Brain microvascular endothelial cell (primary cell): ENCODE results near the gene ALKBH1.
A peak's percentile ranks its signal among the peaks of the same experiment; 100 is the strongest.
"Not testable (repeated sequence)": the region's sequence is repeated elsewhere in the genome, so short reads cannot be mapped to it uniquely, and the experiment has no call there.

Experiments
- DNase-seq: peaks from one replicate; pipeline ENCODE4 v3.0.0-alpha.2; 2020
- H3K27ac ChIP-seq: fragments of 250-450 bp; sonication (Bioruptor Pico); 2 replicates; pipeline ENCODE4 v1.5.1; 2020; ENCODE audit warnings: mild to moderate bottlenecking, moderate library complexity
- H3K27me3 ChIP-seq: fragments of 250-450 bp; sonication (Bioruptor Pico); replicated peaks from 2 replicates; pipeline ENCODE4 v1.5.1; 2020; ENCODE audit warnings: mild to moderate bottlenecking
- H3K36me3 ChIP-seq: fragments of 250-450 bp; sonication (Bioruptor Pico); replicated peaks from 2 replicates; pipeline ENCODE4 v1.5.1; 2020; ENCODE audit warnings: mild to moderate bottlenecking
- H3K4me3 ChIP-seq: 2 replicates; pipeline ENCODE4 v1.5.1; 2011; ENCODE audit warnings: low read depth, mild to moderate bottlenecking, control low read depth, low read length, moderate library complexity
- CTCF ChIP-seq: IDR thresholded peaks from 2 replicates; pipeline ENCODE4 v1.5.1; 2011; ENCODE audit warnings: low read depth, mild to moderate bottlenecking, moderate library complexity, low read length, control low read depth, inconsistent platforms; ENCODE audit errors: missing control alignments
- in situ Hi-C: cut with HindIII; loops from 2 replicates; pipeline ENCODE4 v1.10.0; 2017; ENCODE audit warnings: low sequenced_read_pairs, low pct_ligation_motif_present

Gene ALKBH1

GRCh38 chr14:77707724-77708408 lies at the start of gene ALKBH1, which contains the start of gene SLIRP:
Gene ALKBH1, minus strand, starts transcription at chr14:77708023. Its CDS starts 19 bp downstream, at chr14:77708004.
Gene SLIRP, plus strand, starts transcription at chr14:77708103. Its CDS starts 9 bp downstream, at chr14:77708112.
- peak; percentile 74 for DNase-seq
- peak; percentile 9 for TF ChIP-seq CTCF
- Histone ChIP-seq H3K27ac (peak within 1 kb of the TSS; percentile 38), H3K4me3 (peak within 1 kb of the TSS; percentile 98), H3K36me3 (peaks cover 20% of the 10 kb centered on the region), H3K27me3 (no peaks in the 10 kb centered on the region)
- in situ Hi-C loops = no loop called here

GRCh38 chr14:77752799-77753516 lies 45.1 kb upstream of the ALKBH1 start:
- DNase-seq = no peak
- no peak for TF ChIP-seq CTCF
- in situ Hi-C loops = no loop called here
- Histone ChIP-seq H3K4me3 (no peak overlapping the region), H3K27ac (no peak overlapping the region), H3K36me3 (peaks cover 37% of the 10 kb centered on the region), H3K27me3 (no peaks in the 10 kb centered on the region)

GRCh38 chr14:77752266-77752665 lies 44.4 kb upstream of the ALKBH1 start:
- DNase-seq = no peak
- Histone ChIP-seq H3K36me3 (peaks cover 37% of the 10 kb centered on the region), H3K27ac (no peak overlapping the region), H3K27me3 (no peaks in the 10 kb centered on the region), H3K4me3 (no peak overlapping the region)
- no peak for TF ChIP-seq CTCF
- in situ Hi-C loops = no loop called here

- H3K27me3 ChIP-seq, H3K27ac ChIP-seq, in situ Hi-C loops, H3K4me3 ChIP-seq, DNase-seq: not testable (repeated sequence)
- peaks cover 34% of the 10 kb centered on the region for H3K36me3 ChIP-seq
Observed at GRCh38 chr14:77747425-77747824, 39.6 kb upstream of the ALKBH1 start.

GRCh38 chr14:77746064-77746702 lies 38.4 kb upstream of the ALKBH1 start:
- no peak for TF ChIP-seq CTCF
- in situ Hi-C loops = no loop called here
- no peaks in the 10 kb centered on the region for H3K27me3 ChIP-seq
- no peak overlapping the region for H3K4me3 ChIP-seq
- no peak overlapping the region for H3K27ac ChIP-seq
- DNase-seq = no peak
- peaks cover 29% of the 10 kb centered on the region for H3K36me3 ChIP-seq

- no peak for DNase-seq
- H3K27ac ChIP-seq = no peak overlapping the region
- no peak for TF ChIP-seq CTCF
- peaks cover 24% of the 10 kb centered on the region for H3K36me3 ChIP-seq
- in situ Hi-C loops = no loop called here
- no peaks in the 10 kb centered on the region for H3K27me3 ChIP-seq
- no peak overlapping the region for H3K4me3 ChIP-seq
Observed at GRCh38 chr14:77741438-77741837, 33.6 kb upstream of the ALKBH1 start.
